GM23338 (cell line): Measurements from ENCODE around the gene PRMT9. TPM values are rescaled to one million over a fixed set of nuclear protein-coding genes. Genes with fewer than 3 reads are reported as not detected.

Experiments
- ATAC-seq: fragments of 200-7000 bp; cut with Tn5 transposase; 3 replicates; pipeline ENCODE4 v1.9.1; 2020
- DNase-seq: peaks from one replicate; pipeline ENCODE4 v3.0.0-alpha.2; 2015; ENCODE audit warnings: low spot score
- H2AFZ ChIP-seq: fragments of 200-600 bp; sonication (generic); 2 replicates; pipeline ENCODE4 v1.8.0; 2016; ENCODE audit warnings: antibody characterized with exemption, mild to moderate bottlenecking, moderate library complexity
- H3F3A ChIP-seq: fragments of 200-600 bp; sonication (generic); replicated peaks from 2 replicates; pipeline ENCODE4 v1.8.0; 2017; ENCODE audit warnings: antibody characterized with exemption, mixed run types, low read depth
- H3K27ac ChIP-seq: fragments of 200-600 bp; sonication (generic); 2 replicates; pipeline ENCODE4 v1.6.1; 2016; ENCODE audit warnings: low read depth
- H3K27me3 ChIP-seq: fragments of 200-600 bp; sonication (generic); 2 replicates; pipeline ENCODE4 v1.8.0; 2016; ENCODE audit warnings: mild to moderate bottlenecking, mixed run types, moderate library complexity; ENCODE audit not compliant: insufficient read depth
- H3K36me3 ChIP-seq: fragments of 200-600 bp; sonication (generic); 2 replicates; pipeline ENCODE4 v1.8.0; 2016; ENCODE audit warnings: mild to moderate bottlenecking; ENCODE audit not compliant: insufficient read depth
- H3K4me1 ChIP-seq: fragments of 200-600 bp; sonication (generic); 2 replicates; pipeline ENCODE4 v1.8.0; 2016; ENCODE audit warnings: mild to moderate bottlenecking, moderate library complexity; ENCODE audit not compliant: insufficient read depth
- H3K4me2 ChIP-seq: fragments of 200-600 bp; sonication (generic); 2 replicates; pipeline ENCODE4 v1.7.1; 2017; ENCODE audit warnings: mixed run types
- H3K4me3 ChIP-seq: fragments of 200-600 bp; sonication (generic); 2 replicates; pipeline ENCODE4 v1.6.1; 2016; ENCODE audit warnings: mixed run types
- H3K79me2 ChIP-seq: fragments of 200-600 bp; sonication (generic); replicated peaks from 2 replicates; pipeline ENCODE4 v1.8.0; 2017; ENCODE audit warnings: mild to moderate bottlenecking; ENCODE audit not compliant: insufficient read depth
- H3K9me2 ChIP-seq: fragments of 200-600 bp; sonication (generic); 2 replicates; pipeline ENCODE4 v1.8.0; 2017; ENCODE audit not compliant: insufficient read depth
- H4K20me1 ChIP-seq: fragments of 200-600 bp; sonication (generic); replicated peaks from 2 replicates; pipeline ENCODE4 v1.8.0; 2017; ENCODE audit warnings: mild to moderate bottlenecking; ENCODE audit not compliant: insufficient read depth
- H3K27ac Mint-ChIP-seq: 2 replicates; pipeline ENCODE4 v1.8.0; 2020; ENCODE audit warnings: inconsistent platforms, mild to moderate bottlenecking, moderate library complexity, mixed read lengths
- H3K27me3 Mint-ChIP-seq: 3 replicates; pipeline ENCODE4 v1.8.0; 2022; ENCODE audit warnings: low read depth, mild to moderate bottlenecking, moderate library complexity, mixed read lengths, inconsistent platforms; ENCODE audit not compliant: insufficient read depth, poor library complexity
- H3K36me3 Mint-ChIP-seq: 3 replicates; pipeline ENCODE4 v1.8.0; 2021; ENCODE audit warnings: low read depth, mild to moderate bottlenecking, inconsistent platforms, moderate library complexity, mixed read lengths
- H3K4me1 Mint-ChIP-seq: 3 replicates; pipeline ENCODE4 v1.8.0; 2020; ENCODE audit warnings: mild to moderate bottlenecking, inconsistent platforms, mixed read lengths
- H3K4me3 Mint-ChIP-seq: 3 replicates; pipeline ENCODE4 v1.8.0; 2021; ENCODE audit warnings: moderate library complexity, mild to moderate bottlenecking, inconsistent platforms, mixed read lengths
- H3K9me3 Mint-ChIP-seq: 3 replicates; pipeline ENCODE4 v1.8.0; 2020; ENCODE audit warnings: moderate library complexity, mild to moderate bottlenecking, inconsistent platforms, mixed read lengths
- CREB1 ChIP-seq: fragments of 250-450 bp; sonication (Bioruptor Pico); IDR thresholded peaks from 2 replicates; pipeline ENCODE4 v1.5.0; 2020; ENCODE audit warnings: low read depth, mild to moderate bottlenecking, moderate library complexity
- EZH2 ChIP-seq: fragments of 200-600 bp; sonication (generic); IDR thresholded peaks from one replicate; pipeline ENCODE4 v1.8.0; 2017; ENCODE audit warnings: antibody characterized with exemption, mild to moderate bottlenecking, low read depth; ENCODE audit not compliant: unreplicated experiment
- NANOG ChIP-seq: IDR thresholded peaks from 2 replicates; pipeline ENCODE4 v1.6.1; 2016; ENCODE audit warnings: antibody characterized with exemption, borderline replicate concordance
- POLR2AphosphoS5 ChIP-seq: IDR thresholded peaks from 2 replicates; pipeline ENCODE4 v1.6.1; 2016; ENCODE audit warnings: antibody characterized with exemption, low read depth
- STAT1 ChIP-seq: IDR thresholded peaks from one replicate; pipeline ENCODE4 v1.6.1; 2016; ENCODE audit warnings: antibody characterized with exemption; ENCODE audit not compliant: unreplicated experiment
- ZNF114 ChIP-seq: fragments of 250-450 bp; sonication (Bioruptor Pico); IDR thresholded peaks from 2 replicates; pipeline ENCODE4 v1.5.0; 2020; ENCODE audit warnings: mild to moderate bottlenecking, moderate library complexity
- polyA plus RNA-seq: library from polyadenylated mRNA; unstranded; fragments of >200 nt; fragmentation: Nextera tagmentation; extraction: Ambion mirVana; gene quantifications from 2 replicates; pipeline ENCODE4 v1.2.1, GENCODE V29; 2016
- total RNA-seq: library from RNA; depleted of rRNA; stranded (reverse); fragments of >200 nt; shearing (Covaris generic); gene quantifications from 2 replicates; pipeline ENCODE4 v1.2.3, GENCODE V29; 2014
- TF ChIP-seq, protein P1 (sequence below): IDR thresholded peaks from one replicate; pipeline ENCODE4 v1.6.1; 2018; ENCODE audit warnings: antibody characterized with exemption; ENCODE audit not compliant: unreplicated experiment
- TF ChIP-seq, protein P2 (sequence below), 2 experiments: fragments of 200-600 bp in 1 of 2; sonication (generic) in 1 of 2; conservative IDR thresholded peaks; 2 replicates each; pipeline versions ENCODE4 v1.5.1 to v1.6.1; 2016 to 2017; ENCODE audit warnings: antibody characterized with exemption in 2 of 2, low read depth in 2 of 2, mild to moderate bottlenecking in 2 of 2, moderate library complexity in 1 of 2
- TF ChIP-seq, protein P3 (sequence below): IDR thresholded peaks from 2 replicates; pipeline ENCODE4 v1.6.1; 2016; ENCODE audit warnings: antibody characterized with exemption

PRMT9 gene
- total and polyA plus RNA-seq, 2 experiments from 2014 or later = 7.6 to 11.2 TPM

DNA sequence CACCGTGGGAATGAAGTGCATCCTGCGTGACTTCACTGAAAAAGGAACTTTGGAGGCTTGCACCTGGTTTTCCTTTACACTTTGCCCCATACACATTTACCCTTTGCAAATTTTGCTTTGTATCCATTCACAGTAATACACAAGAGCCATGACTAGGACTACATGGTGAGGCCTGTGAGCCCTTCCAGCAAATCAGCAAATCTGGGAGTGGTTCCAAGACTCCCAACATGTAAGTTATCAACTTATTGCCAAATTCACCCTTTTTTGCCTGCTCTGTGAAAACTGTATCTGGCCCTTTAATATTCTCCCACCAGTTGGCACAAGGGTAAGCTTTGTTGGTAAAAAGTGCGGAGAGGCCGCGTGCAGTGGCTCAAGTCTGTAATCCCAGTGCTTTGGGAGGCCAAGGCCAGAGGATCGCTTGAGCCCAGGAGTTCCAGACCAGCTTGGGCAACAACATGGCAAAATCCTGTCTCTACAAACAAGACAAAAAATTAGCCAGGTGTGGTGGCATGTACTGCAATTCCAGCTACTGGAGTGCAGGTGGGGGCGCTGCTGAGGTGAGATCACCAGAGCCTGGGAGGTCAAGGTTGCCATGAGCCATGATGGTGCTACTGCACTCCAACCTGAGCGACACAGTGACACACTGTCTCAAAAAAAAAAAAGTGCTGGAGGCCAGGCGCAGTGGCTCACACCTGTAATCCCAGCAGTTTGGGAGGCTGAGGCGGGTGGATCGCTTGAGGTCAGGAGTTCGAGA, 5.0 kb downstream of the PRMT9 start:
- no peaks in the 10 kb centered on the region for H3F3A ChIP-seq
- H3K4me1 ChIP-seq = peaks cover 10% of the 10 kb centered on the region
- Mint-ChIP-seq H3K27me3 (peaks cover 4% of the 10 kb centered on the region), H3K36me3 (peaks cover 9% of the 10 kb centered on the region), H3K27ac (peak overlapping the region; percentile 90), H3K9me3 (no peaks in the 10 kb centered on the region), H3K4me3 (no peak overlapping the region), H3K4me1 (peaks cover 7% of the 10 kb centered on the region; the same call in 2 of the 3 replicates)
- ATAC-seq (peak; percentile 50), DNase-seq (peak; percentile 86)
- no peaks in the 10 kb centered on the region for H3K9me2 ChIP-seq
- H2AFZ ChIP-seq = no peak overlapping the region
- peaks cover 32% of the 10 kb centered on the region for H3K79me2 ChIP-seq
- H3K27me3 ChIP-seq = no peaks in the 10 kb centered on the region
- peaks cover 2% of the 10 kb centered on the region; the same call in 1 of the 2 replicates for H4K20me1 ChIP-seq
- no peak overlapping the region for H3K4me3 ChIP-seq
- H3K4me2 ChIP-seq = no peak overlapping the region
- H3K27ac ChIP-seq = no peak overlapping the region
- TF ChIP-seq, protein P1, sequence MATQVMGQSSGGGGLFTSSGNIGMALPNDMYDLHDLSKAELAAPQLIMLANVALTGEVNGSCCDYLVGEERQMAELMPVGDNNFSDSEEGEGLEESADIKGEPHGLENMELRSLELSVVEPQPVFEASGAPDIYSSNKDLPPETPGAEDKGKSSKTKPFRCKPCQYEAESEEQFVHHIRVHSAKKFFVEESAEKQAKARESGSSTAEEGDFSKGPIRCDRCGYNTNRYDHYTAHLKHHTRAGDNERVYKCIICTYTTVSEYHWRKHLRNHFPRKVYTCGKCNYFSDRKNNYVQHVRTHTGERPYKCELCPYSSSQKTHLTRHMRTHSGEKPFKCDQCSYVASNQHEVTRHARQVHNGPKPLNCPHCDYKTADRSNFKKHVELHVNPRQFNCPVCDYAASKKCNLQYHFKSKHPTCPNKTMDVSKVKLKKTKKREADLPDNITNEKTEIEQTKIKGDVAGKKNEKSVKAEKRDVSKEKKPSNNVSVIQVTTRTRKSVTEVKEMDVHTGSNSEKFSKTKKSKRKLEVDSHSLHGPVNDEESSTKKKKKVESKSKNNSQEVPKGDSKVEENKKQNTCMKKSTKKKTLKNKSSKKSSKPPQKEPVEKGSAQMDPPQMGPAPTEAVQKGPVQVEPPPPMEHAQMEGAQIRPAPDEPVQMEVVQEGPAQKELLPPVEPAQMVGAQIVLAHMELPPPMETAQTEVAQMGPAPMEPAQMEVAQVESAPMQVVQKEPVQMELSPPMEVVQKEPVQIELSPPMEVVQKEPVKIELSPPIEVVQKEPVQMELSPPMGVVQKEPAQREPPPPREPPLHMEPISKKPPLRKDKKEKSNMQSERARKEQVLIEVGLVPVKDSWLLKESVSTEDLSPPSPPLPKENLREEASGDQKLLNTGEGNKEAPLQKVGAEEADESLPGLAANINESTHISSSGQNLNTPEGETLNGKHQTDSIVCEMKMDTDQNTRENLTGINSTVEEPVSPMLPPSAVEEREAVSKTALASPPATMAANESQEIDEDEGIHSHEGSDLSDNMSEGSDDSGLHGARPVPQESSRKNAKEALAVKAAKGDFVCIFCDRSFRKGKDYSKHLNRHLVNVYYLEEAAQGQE = no peak
- TF ChIP-seq EZH2 = no peak
- TF ChIP-seq, protein P2, sequence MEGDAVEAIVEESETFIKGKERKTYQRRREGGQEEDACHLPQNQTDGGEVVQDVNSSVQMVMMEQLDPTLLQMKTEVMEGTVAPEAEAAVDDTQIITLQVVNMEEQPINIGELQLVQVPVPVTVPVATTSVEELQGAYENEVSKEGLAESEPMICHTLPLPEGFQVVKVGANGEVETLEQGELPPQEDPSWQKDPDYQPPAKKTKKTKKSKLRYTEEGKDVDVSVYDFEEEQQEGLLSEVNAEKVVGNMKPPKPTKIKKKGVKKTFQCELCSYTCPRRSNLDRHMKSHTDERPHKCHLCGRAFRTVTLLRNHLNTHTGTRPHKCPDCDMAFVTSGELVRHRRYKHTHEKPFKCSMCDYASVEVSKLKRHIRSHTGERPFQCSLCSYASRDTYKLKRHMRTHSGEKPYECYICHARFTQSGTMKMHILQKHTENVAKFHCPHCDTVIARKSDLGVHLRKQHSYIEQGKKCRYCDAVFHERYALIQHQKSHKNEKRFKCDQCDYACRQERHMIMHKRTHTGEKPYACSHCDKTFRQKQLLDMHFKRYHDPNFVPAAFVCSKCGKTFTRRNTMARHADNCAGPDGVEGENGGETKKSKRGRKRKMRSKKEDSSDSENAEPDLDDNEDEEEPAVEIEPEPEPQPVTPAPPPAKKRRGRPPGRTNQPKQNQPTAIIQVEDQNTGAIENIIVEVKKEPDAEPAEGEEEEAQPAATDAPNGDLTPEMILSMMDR (conservative IDR thresholded peaks at IDR 0.05; ENCODE audit: low read depth in 2 of 2) = peak; percentile 71 to 81
- no peak for TF ChIP-seq STAT1
- TF ChIP-seq, protein P3, sequence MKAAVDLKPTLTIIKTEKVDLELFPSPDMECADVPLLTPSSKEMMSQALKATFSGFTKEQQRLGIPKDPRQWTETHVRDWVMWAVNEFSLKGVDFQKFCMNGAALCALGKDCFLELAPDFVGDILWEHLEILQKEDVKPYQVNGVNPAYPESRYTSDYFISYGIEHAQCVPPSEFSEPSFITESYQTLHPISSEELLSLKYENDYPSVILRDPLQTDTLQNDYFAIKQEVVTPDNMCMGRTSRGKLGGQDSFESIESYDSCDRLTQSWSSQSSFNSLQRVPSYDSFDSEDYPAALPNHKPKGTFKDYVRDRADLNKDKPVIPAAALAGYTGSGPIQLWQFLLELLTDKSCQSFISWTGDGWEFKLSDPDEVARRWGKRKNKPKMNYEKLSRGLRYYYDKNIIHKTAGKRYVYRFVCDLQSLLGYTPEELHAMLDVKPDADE = no peak
- TF ChIP-seq ZNF114 (CRISPR knock-in tag) = no peak
- H3K36me3 ChIP-seq = no peaks in the 10 kb centered on the region

DNA sequence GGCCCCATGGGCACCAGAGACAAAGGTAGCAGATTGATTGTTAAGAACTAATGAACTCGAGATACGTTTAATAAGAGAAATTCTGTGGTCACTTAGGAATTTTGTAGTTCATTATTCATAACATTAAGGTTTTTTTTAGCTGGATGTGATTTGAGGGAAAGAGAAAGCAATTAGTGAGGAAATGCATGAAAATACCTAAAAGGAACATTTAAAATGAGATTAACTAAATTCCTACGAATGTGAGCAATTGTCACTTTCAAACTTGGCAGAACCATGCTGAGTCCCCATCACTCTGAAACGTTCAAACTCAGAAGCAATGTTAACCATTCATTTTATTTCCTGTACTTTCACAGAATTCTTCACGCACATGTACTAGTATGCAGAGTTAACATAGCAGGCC, 5.9 kb downstream of the PRMT9 start:
- ATAC-seq = no peak

More for the DNA sequence above, 5.9 kb downstream of the PRMT9 start:
- no peak overlapping the region for H3K4me3 ChIP-seq
- Mint-ChIP-seq H3K36me3 (peaks cover 9% of the 10 kb centered on the region), H3K9me3 (no peaks in the 10 kb centered on the region), H3K4me3 (no peak overlapping the region), H3K27me3 (peaks cover 4% of the 10 kb centered on the region), H3K27ac (no peak overlapping the region), H3K4me1 (peaks cover 7% of the 10 kb centered on the region; the same call in 2 of the 3 replicates)
- peaks cover 2% of the 10 kb centered on the region; the same call in 1 of the 2 replicates for H4K20me1 ChIP-seq
- TF ChIP-seq NANOG (no peak), POLR2AphosphoS5 (no peak), EZH2 (no peak), STAT1 (no peak), CREB1 (CRISPR knock-in tag) (no peak)
- TF ChIP-seq, protein P2 (conservative IDR thresholded peaks at IDR 0.05; ENCODE audit: low read depth in 2 of 2) = no peak
- TF ChIP-seq, protein P3 = no peak
- H3K4me2 ChIP-seq = no peak overlapping the region
- no peak for DNase-seq
- no peaks in the 10 kb centered on the region for H3K27me3 ChIP-seq
- no peaks in the 10 kb centered on the region for H3K36me3 ChIP-seq
- no peaks in the 10 kb centered on the region for H3K9me2 ChIP-seq
- H3K27ac ChIP-seq = no peak overlapping the region
- H2AFZ ChIP-seq = no peak overlapping the region
- H3F3A ChIP-seq = no peaks in the 10 kb centered on the region
- H3K4me1 ChIP-seq = peaks cover 7% of the 10 kb centered on the region
- peaks cover 25% of the 10 kb centered on the region for H3K79me2 ChIP-seq
